ENCODE measurements around the gene TINCR. TPM values are rescaled to one million over a fixed set of nuclear protein-coding genes. Genes with fewer than 3 reads are reported as not detected.
"Not testable (repeated sequence)": the region's sequence is repeated elsewhere in the genome, so short reads cannot be mapped to it uniquely, and the experiment has no call there.

TINCR gene
- total RNA-seq, result not detected in 2 replicates

DNA sequence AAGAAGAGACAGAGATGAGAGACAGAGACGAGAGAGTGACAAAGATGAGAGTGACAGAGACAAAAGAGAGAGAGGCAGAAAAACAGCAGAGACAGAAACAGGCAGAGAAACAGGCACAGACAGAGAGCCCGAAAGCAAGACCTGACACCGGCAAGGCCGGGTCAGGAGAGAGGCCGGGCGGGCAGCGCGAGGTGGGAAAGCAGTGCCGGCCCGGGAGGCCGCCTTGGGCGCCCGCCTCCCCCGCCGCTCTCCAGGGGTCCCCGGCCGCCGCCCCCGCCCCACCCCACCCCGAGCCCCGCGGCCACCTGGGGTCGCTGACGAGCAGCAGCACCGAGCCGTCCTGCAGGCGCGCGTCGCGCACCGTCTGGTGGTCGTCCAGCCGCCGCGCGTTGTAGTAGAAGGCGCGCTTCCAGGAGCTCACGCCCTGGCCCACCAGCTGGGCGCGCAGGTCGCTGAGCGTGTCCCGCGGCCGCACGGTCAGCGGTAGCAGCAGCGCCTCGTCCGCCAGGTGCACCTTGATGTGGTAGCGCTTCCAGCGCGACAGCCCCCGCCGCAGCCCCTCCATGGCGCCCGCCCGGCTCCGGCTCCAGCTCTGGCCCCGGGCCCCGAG is at the start of gene TINCR:
Gene TINCR (minus strand): TSS at position 594 of the 610 bp plus-strand sequence.
- no peak for DNase-seq (ENCODE audit: low read depth)
- TF ChIP-seq, protein P1, sequence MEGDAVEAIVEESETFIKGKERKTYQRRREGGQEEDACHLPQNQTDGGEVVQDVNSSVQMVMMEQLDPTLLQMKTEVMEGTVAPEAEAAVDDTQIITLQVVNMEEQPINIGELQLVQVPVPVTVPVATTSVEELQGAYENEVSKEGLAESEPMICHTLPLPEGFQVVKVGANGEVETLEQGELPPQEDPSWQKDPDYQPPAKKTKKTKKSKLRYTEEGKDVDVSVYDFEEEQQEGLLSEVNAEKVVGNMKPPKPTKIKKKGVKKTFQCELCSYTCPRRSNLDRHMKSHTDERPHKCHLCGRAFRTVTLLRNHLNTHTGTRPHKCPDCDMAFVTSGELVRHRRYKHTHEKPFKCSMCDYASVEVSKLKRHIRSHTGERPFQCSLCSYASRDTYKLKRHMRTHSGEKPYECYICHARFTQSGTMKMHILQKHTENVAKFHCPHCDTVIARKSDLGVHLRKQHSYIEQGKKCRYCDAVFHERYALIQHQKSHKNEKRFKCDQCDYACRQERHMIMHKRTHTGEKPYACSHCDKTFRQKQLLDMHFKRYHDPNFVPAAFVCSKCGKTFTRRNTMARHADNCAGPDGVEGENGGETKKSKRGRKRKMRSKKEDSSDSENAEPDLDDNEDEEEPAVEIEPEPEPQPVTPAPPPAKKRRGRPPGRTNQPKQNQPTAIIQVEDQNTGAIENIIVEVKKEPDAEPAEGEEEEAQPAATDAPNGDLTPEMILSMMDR (IDR thresholded peaks at IDR 0.05; ENCODE audit: insufficient read depth, low read depth, low read length), result no peak

DNA sequence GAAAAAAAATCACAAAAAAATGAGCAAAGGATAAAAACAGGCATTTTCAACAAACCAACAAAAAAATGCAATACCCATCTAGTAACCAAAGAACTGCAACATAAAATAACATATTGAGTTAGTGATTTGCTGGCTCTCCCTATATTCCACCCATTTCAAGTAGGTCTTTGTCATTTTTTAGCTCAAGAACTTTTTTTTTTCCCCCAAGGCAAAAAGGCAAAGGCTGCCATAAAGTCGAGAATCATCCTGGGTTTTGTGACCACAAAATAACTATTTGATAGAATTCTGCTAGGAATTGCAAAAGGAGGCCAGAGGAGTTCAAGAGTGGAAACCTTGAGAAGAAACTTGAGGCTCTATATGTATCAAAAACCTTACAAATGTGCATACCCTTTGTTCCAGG is 49.3 kb upstream of the TINCR start:
- H3K4me3 ChIP-seq (ENCODE audit: low read depth, low read length), result no peak overlapping the region
- TF ChIP-seq, protein P1 (IDR thresholded peaks at IDR 0.05; ENCODE audit: insufficient read depth, low read depth, low read length), result no peak
- DNase-seq (ENCODE audit: low read depth), result no peak

More for the DNA sequence above, at the start of gene TINCR:
- H3K4me3 ChIP-seq (ENCODE audit: low read depth, low read length), result peak within 1 kb of the TSS; percentile 15

DNA sequence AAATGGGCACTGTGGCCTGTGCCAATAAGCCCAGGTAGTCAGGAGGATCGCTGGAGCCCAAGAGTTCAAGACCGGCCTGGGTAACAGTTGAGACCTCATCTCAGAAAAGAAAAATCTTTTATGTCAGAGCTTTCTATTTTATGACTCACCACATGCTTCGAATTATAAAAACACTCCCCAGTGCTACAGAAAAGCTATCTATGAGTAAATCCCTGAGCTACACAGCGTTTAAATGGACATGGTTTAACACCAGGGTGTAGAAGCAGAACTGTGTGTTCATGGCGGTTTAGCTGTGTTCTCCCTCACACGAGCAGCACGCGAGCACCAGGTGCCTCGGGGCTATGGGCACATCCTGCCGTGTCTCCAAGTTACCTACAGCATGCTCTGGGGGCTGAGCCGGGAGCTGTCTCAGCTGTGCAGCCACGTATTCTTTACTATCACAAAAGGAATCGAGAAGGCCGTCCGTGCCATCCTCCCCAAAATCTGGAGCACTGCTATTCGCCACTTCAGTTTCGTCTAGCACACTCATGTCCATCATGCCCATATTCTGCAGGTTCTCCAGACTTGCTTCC is 48.1 kb upstream of the TINCR start:
- TF ChIP-seq, protein P1 (IDR thresholded peaks at IDR 0.05; ENCODE audit: insufficient read depth, low read depth, low read length), result no peak
- DNase-seq (ENCODE audit: low read depth), result no peak
- no peak overlapping the region for H3K4me3 ChIP-seq (ENCODE audit: low read depth, low read length)

DNA sequence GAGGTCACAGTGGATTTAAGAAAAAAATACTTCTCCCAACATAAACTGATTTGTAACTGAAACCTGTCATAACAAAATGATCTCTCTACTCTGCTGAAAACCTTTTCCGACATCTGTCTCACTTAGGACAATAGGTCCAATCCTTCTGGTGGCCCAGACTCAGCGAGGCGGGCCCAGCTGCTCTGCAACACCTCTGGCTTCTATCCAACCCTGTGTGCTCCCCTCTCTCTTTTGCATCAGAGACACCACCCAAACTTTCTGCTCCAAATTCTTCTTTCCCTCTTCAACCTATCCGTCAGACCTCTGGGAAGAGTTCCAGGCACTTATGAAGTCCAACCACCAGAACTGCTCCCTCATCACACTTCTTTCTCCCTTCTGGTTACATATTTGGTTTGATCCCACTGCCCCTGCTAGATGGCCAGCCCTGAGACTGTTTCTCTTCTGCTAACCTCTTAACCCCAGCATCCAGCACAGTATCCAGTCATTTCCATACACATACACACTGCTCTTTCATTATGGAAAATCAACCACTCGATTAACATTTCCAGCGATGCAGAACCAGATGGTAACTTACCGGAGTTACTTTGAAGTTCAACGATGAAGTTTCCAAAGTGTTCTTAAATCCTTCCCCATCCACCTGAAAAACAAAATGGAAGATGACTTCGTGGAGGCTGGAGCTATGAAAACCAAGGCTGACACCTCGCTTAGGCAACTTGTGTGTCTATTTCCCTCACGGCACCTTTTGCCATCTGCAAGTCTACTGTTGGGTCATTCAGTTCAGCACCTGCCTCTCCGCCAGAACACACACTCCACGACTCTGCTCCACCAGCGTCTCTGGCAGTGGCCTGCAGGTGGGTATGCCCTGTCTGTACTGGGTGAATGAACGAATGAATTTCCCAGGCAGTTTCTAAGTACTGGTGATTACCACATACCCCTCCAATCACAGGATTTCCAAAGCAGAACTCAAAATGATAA is 45.4 kb upstream of the TINCR start:
- DNase-seq (ENCODE audit: low read depth), result no peak
- TF ChIP-seq, protein P1 (IDR thresholded peaks at IDR 0.05; ENCODE audit: insufficient read depth, low read depth, low read length), result no peak
- no peak overlapping the region for H3K4me3 ChIP-seq (ENCODE audit: low read depth, low read length)

DNA sequence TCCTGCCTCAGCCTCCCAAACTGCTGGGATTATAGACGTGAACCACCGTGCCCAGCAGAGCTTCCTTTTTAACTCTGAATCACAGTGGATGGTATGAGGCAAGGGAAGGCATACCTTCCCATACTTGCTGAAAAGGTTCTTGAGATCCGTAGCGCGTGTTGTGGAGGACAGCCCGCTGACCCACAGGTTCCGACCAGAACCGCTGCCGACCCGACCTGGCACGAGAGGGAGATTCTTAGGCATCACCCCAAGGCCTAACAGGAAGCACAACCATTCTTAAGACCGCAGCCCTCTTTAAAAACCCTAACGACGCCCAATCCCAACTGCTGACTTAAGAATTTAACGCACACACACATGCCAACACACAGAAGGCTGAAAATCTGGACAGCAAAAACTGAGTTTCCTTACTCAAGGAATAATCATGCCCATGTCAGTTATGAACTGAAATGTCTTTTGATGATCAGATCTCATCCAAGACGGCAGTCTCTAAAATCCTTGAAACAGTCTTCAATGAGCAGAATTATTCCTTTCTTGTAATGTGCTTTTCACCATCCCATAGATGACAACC is 42.2 kb upstream of the TINCR start:
- TF ChIP-seq, protein P1 (IDR thresholded peaks at IDR 0.05; ENCODE audit: insufficient read depth, low read depth, low read length), result no peak
- DNase-seq (ENCODE audit: low read depth), result no peak
- no peak overlapping the region for H3K4me3 ChIP-seq (ENCODE audit: low read depth, low read length)

DNA sequence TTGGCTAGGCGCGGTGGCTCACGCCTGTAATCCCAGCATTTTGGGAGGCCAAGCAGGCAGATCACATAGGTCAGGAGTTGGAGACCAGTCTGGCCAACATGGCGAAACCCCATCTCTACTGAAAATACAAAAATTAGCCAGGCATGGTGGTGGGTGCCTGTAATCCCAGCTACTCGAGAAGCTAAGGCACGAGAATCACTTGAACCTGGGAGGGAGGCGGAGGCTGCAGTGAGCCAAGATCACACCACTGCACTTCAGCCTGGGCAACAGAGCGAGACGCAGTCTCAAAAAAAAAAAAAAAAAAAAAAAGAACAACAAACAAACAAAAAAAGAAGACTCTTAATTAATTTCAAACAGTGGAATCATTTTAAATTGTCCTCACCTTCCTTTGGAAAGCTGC is 41.0 kb upstream of the TINCR start:
- not testable (repeated sequence) for DNase-seq (ENCODE audit: low read depth); H3K4me3 ChIP-seq (ENCODE audit: low read depth, low read length)

DNA sequence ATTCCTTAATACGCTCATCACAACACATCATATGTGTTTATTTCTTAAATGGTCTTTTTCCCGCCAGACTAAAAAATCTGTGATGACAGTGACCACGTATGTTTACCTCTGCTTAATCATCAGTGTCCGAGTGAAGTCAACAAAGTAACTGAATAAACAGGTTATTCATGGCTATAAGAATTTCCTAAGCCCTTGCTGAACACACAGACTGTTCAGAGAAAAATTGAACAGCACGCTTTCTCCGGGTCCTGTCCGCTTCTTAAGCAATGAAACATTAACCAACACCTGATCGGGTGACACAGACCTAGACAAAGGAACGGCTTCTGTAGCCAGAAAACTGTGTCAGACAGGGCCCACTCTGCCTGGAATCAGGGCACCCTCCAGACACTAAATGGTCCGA is 40.5 kb upstream of the TINCR start:
- no peak overlapping the region for H3K4me3 ChIP-seq (ENCODE audit: low read depth, low read length)
- TF ChIP-seq, protein P1 (IDR thresholded peaks at IDR 0.05; ENCODE audit: insufficient read depth, low read depth, low read length), result no peak

More for the DNA sequence above, 40.5 kb upstream of the TINCR start:
- DNase-seq (ENCODE audit: low read depth), result no peak
